GM19324 (cell line): ENCODE measurements around the gene NANOS3.

Source experiments
- ATAC-seq: cut with Tn5 transposase; IDR thresholded peaks from one replicate; pipeline ENCODE4 v1.9.1; 2021; ENCODE audit warnings: mild to moderate bottlenecking, moderate library complexity; ENCODE audit not compliant: unreplicated experiment, low FRiP score

The NANOS3 gene

DNA sequence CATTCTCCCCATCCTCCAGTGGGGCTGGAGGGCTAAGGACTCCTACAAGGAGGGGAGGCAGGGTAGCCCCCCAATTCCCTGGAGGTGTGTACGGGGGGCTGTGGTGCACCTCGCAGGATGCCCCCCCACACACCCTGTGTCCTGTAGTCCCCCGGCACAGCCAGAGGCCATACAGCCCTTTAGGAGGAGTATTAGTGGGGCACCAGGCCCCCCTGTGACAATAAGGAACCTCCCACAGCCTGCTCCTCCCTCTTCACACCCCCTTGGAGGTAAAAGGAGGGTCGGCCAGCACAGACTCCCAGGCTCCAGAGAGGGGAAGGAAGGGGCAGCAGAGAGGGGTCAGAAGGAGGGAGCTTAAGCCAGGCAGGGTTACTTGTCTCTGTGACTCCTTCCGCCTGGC lies at the start of gene NANOS3:
Gene NANOS3 (plus strand): TSS at position 301 of the 400 bp plus-strand sequence. CDS start 115 bp downstream, outside the sequence.
- no peak for ATAC-seq

GRCh38 chr19:13827656-13828055 lies 49.3 kb upstream of the NANOS3 start:
- ATAC-seq = no peak

- ATAC-seq = no peak
Observed at GRCh38 chr19:13830114-13830740, 46.7 kb upstream of the NANOS3 start.

DNA sequence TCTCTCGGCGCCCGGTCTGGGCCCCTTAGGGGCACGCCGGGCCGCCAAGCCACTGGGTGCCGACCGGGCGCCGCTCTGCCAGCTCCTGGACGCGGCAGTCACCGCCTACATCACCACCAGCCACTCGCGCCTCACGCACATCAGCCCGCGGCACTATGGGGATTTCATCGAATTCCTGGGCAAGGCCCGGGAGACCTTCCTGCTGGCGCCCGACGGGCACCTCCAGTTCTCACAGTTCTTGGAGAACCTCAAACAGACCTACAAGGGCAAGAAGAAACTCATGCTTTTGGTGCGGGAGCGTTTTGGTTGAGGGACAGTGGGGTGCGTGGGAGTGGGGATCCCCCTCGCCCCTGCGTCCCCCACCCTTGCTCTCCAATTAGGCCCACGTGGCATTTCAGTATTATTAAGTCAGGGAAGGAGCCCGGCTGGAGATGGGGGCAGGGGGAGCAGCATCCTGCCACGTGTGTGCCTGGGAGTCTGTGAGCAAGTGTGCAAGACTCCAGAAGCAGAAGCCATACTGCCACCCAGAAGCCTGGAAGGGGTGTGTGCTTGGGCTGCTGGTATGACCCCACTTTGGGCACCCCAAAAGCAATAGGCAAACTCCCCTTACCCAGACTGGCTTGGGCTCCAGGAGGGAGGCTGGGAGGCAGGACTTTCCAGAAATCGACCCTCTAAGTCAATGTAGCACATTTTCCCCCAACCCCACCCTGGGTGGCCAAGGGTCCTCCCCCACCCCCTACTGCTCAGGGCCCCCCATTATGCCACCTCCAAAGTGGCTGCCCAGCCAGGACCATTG lies 46.0 kb upstream of the NANOS3 start:
- ATAC-seq = no peak

DNA sequence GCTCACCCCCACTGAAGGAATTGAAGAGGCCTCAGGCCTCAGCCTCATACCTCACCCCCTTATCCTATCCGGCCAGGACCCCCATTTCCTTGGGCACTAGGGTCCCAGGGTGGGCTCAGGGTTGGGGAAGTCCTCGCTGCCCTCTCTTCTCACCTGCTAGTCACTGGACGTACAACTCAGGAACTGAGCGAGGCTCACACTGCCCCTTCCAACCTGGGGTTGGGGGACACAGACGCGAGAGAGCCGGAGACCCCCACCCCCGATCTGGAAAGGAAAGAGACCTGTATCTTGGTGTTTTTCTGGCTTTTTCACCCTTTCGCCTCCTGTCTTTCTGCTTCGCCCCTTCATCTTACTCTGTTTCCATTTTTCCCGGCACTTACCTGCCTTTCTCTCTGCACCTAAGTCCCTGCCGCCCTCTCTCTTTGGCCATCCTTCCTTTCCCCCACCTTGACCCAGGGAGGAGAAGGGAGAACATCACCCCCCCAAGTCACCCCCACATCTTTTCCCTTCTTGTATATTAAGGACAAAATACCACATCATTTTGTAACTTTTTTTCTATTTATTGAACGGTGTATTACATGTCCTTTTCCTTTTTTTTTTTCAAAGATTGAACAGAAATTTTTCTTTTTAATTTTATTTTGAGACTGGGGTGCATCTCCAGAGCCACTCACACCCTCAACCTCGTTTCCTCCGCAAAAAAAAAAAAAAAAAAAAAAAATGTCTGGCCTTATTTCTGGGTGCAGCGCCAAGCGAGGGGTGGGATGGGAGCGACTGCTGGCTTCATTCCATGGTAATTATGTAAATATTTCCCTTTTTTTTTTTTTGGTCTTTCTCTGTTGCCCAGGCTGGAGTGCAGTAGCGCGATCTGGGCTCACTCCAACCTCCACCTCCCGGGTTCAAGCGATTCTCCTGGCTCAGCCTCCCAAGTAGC lies 45.1 kb upstream of the NANOS3 start:
- no peak for ATAC-seq

DNA sequence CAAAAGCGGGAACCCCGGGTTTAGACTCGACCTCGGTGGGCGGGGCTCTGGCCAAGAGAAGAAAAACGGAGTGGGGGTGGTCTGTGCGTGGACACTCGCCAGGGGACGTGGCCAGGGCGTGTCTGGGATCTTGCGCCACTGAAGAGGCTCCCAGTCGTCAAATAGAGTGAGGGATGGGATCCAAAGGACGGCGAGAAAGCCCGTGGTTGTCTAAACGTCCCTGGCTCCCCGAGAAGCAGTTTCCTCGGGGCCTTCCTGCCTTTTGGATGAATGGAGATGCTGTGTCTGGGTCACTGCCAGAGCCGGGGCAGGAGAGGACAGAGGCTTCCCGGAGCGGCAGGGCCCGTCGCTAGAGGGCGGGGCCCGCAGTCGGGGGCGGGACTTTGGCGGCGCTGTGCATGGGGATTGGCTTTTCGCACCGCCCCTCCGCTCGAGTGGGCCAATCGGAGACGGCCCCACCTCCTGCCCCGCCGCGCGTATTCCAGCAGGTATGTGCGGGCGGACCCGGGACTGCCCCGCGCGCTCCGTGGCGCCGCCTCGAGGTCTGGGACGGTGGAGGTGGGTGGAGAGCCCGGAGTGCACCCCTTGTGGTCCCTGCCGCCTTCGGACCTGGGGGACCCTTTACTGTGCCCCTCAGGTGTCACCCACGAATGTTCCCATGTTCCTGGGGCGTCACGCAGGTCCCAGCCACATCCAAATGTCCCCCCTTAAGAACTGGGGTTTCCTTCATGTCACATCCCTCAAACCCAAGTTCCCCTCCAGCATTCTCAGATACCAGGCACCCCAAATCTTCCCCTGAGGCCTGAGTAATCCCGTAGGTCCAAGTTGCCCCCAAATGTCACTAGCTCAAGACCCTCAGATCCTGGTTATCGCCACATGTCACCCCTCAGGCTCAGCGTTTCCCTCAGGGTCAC lies 43.3 kb upstream of the NANOS3 start:
- peak; percentile 72 for ATAC-seq

DNA sequence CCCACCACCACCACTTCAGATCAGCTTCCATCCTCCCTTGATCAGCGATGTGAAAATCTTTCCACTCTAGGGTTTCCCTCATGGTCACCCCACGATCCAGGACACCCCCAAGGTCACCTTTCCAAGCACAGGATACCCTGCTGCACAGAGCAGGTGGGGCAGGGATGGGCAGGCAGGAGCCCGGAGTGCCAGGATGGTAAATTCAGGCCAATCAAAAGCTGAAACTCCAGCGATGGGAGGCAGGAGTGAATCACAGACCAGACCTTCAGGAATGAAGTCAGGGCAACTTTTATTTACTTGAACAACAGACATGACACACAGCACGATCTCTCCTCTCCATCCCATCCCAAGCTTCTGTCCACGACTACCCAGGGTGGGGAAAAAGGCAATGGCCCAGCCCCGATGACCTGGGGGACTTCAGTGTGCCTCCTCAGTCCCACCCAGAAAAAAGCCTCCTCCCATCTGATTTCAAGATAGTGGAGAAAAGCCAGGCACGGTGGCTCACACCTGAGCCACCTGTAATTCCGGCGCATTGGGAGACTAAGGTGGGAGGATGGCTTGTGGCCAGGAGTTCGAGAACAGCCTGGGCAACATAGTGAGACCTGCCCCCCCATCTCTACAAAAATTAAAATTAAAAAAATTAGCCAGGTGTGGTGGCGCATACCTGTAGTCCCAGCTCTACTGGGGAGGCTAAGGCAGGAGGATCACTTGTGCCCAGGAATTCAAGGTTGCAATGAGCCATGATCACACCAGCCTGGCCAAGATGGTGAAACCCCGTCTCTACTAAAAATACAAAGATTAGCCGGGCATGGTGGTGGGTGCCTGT lies 42.5 kb upstream of the NANOS3 start:
- ATAC-seq = no peak

- ATAC-seq = no peak
Observed at GRCh38 chr19:13835791-13836723, 40.9 kb upstream of the NANOS3 start.

- no peak for ATAC-seq
Observed at GRCh38 chr19:13838435-13839129, 38.4 kb upstream of the NANOS3 start.

DNA sequence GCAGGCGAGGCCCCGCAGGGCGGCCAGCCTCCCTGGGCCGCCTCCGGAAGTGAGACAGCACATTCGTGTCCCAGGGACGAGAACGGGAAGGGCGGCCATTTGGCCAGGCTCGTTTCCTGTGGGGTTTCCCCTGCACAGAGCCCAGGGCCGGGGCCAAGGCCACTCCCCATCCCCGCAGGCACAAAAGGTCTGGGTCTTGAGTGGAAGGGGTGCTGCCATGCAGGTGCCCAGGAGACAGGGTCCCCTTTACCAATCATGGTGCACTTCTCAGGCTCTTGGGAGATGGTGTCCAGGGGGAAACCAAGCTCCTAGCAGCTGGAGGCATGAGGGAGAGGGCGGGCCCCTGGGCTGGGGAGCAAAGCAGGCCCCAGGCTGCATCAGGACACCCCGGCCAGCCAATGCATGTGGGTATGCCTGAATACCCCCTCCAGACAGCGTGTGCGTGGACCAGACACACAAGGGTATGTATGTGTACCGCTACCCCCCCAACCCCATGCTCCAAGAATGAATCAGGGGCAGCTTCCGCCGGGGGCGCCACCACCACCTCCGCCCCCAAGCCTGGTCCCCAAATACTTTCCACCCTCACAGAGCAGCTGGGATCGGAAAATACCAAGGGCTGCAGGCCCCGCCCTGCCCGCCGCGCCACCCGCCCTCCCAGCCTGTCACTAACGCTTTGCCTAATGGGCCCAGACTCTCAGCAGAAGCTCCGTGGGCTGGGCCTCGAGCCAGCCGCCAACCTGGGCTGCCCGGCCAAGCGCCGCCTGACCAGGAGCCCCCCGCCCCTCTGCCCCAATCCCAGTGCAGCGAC lies 37.6 kb upstream of the NANOS3 start:
- ATAC-seq = peak; percentile 30

GRCh38 chr19:13839938-13840304 lies 37.0 kb upstream of the NANOS3 start:
- no peak for ATAC-seq

- ATAC-seq = no peak
Observed at GRCh38 chr19:13840305-13841085, 36.4 kb upstream of the NANOS3 start.

DNA sequence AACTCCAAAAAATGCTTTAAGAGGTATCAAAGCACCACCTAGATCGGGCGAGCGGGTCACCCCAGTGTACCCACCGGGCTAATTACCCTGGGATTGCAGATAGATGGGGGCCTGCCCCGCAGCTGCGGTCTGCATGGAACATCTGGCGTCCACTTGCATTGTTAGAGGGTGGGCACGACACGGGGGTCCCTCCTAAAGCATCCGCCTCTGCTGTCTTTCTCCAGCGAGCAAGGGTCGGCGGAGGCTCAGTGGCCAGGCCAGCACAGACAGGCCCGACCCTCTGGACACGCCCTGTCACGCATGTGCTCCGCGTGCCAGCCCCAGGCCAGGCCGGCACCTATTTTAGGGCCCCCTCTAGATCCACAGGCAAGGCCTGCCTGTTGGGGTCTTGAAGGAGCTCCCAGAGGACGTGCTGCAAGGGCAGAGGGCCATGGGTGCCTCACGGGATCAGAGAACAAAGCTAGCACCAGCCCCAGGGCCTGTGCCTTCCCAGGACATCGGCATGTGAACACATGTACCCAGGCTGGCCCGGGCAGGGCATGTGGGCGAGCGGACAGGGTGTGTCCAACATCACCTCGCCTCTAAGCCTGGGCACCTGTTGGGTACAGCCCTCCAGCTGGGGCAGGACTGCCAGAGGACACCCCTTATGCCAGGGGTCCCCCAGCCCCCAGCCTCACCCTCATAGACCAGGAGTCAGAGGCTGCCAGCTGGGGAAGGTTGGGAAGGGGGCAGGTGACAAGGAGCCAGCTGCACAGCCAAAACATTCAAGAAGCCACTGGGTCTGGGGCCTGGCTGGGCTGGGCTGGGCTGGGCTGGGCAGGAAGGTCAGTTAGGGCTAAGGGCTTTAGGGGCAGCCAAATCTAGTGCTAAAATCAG lies 35.6 kb upstream of the NANOS3 start:
- ATAC-seq = no peak

GRCh38 chr19:13841962-13842290 lies 35.0 kb upstream of the NANOS3 start:
- ATAC-seq = no peak
